NCI-H1105 (cell line): Measurements from ENCODE around the gene BRMS1.
"Not testable (repeated sequence)": the region's sequence is repeated elsewhere in the genome, so short reads cannot be mapped to it uniquely, and the experiment has no call there.

ENCODE experiments used
- DNase-seq: peaks from one replicate; lab custom pipeline; 2025; lab: John Stamatoyannopoulos, UW

Gene BRMS1

DNA sequence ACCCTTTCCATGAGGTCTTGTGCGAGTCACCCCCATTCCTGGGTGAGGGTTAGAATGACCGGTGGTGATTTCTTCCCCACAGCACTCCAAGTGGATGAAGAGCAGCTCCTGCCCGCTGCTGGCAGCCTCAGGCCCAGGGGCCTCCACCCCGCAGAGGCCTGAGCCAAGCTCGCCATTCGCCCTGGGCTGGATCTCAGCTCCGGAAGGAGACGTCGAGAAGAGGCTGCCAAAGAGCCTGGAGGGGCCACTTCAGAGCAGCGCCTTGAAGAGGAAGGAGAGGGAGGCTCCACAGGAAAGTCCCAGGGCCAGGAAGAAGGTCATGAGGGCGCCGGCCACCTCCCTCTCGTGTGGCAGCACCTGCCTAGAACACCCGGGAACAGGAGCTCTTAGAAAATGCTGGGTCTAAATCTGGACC lies 18.3 kb upstream of the BRMS1 start:
- DNase-seq, result no peak

DNA sequence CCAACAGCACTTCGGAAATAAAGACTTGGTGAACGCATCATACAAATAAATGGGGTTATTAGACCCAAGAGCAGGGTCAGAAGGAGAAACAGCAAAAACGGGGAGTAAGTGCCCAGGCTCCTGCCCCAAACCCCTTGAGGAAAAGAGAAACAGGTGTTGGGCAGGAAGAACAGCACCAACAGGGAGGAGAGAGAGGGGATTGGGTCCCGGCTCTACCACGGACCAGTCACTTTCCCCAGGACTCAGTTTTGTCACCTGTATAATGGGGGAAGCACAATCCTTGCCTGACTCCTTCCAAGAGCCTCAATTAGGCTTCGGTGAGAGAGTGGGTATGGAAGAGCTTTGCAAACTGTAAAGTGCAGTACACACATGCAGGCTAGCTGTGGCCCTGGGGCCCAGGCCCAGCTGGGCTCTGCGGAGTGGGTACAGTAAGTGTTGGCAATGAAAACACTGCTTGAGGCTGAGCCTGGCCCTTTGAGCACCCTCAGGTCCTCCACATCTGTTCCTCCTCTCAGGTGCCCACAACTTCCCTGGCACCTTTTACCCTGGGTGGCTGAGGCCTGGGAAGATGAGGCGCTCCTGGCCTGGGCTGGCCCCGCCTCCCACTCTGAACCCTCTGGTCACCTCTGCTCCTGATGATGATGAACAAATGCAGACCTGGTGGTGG lies 17.7 kb upstream of the BRMS1 start:
- DNase-seq, result no peak

GRCh38 chr11:66361502-66361941 lies 16.6 kb upstream of the BRMS1 start:
- no peak for DNase-seq

- DNase-seq, result no peak
These were observed 15.6 kb upstream of the BRMS1 start for GRCh38 chr11:66360406-66361073.

GRCh38 chr11:66359662-66360087 lies 14.8 kb upstream of the BRMS1 start:
- DNase-seq, result no peak

- not testable (repeated sequence) for DNase-seq
These were observed 5.8 kb upstream of the BRMS1 start for GRCh38 chr11:66350560-66351235.

- no peak for DNase-seq
These were observed 4.1 kb upstream of the BRMS1 start for GRCh38 chr11:66349084-66349386.

- peak; percentile 76 for DNase-seq
These were observed 2.7 kb upstream of the BRMS1 start, which contains the start of gene B4GAT1 for GRCh38 chr11:66347425-66348276. Gene B4GAT1, minus strand, starts transcription at chr11:66347629. Its CDS starts 84 bp downstream, at chr11:66347545.

DNA sequence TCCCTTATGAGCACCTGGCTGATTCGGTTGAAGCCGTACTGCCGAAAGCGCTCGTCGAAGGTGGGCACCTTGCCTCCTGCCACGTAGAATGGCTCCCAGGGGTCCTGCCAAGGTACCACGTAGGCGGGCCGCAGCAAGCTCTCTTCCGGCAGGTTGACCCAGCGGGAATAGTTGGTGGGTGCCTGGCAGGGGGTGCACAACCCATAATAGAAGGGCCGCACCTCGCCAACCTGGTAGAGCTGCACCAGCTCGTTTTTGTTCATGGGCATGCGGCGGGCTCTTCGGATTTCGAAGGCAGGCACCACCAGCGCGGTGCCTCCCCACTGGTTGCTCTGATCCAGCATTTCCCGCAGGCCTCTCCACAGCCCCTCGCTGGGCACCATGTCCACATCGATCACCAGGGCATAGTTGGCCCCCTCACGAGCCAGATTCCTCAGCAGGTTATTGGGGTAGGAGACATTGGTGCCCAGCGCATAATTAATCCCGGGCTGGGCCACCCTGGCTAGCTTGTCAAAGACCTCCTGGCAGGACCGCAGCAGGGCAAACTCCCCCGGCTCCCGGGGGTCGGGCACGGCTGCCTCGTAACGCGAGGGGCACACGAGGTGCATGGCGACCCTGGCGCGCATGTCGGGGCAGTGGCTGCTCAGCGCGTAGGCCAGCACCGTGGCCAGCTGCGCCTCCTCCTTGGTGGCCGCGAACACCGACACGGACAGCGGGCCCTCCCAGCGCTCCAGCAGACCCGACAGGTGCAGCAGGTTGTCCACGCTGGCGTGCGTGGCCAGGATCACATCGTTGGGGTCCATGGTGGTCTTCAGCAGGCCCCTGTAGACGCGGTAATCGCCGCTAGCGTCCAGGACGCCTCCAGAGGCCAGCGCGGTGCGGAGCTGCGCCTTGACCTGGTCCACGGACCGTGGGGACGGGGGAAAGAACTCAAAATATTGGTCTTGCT lies 1.8 kb upstream of the BRMS1 start:
- DNase-seq, result no peak

DNA sequence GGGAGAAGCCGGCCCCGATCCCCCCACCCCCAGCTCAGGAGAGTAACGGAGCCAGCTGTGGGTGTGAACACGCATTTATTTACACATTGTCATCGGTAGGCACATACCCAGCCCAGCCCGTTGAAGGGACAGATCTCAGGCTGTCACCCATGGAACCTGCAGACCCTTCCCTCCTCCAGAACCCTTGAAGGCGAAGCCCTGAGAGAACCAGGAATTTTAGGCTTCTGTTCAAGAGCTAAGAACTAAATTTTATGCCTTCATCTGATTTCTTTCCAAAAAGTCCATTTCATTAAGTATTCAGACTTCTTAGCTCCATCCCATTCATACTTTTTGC lies 379 bp upstream of the BRMS1 start:
- no peak for DNase-seq

DNA sequence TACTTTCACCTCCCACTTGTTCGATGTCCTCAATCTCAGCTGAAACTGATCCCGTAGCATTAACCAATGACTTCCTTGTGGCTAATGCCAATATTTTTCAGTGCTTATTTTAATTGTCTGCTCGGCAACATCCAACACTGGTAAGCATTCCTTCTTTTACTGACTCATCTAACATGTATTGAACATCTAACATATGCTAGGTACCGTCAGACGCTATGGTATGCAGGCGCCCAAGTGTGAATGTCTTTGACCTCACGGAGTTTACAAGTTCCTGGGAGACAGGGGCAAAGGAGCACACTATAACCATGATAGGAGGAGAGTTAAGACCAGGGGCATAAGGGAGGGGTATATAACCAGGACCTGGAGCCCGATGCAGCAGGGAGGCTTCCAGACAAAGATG lies 1.7 kb downstream of the BRMS1 start:
- no peak for DNase-seq

- DNase-seq, result no peak
These were observed 3.3 kb downstream of the BRMS1 start for GRCh38 chr11:66341502-66342126.

DNA sequence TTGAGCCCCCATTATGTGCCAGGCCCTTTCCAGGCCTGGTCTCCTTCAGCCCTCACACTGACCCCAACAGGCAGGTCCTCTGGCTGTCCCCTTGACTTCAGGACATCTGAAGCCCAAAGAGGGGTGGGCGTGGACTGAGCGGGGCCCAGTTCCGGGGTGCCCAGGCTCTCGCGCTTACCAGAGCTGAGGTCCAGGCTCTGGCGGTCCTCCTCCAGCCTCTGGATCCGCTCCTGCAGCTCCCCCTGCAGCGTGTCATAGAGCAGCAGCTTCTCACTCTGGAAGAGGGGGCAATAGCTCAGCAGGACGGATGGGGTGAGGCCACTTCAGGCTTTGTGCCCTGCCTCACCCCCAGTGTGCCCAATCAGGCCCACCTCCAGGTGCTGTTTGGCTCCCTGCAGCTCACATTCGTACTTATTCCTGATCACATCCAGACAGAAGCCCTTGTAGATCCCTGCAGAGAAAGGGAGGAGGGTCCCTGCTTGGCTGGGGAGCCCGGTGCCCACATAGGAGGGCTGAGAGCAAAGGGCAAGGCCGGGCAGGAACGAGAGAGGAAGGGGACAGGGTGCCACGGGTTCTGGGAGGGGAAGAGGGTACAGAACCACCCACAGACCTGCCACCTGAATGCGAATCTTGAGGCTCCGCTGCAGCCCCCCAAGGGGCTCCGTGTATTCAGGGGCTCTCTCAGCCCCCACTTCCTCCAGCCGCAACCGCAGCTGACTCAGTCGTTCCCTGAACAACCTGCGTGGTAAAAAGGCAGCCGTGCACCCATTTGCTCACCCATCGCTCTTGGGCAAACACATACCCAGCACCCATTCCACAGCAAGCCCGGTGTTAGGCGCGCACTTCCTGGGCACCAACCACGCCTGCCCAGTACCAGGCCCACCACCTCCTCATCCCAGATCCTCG lies 4.1 kb downstream of the BRMS1 start:
- no peak for DNase-seq

DNA sequence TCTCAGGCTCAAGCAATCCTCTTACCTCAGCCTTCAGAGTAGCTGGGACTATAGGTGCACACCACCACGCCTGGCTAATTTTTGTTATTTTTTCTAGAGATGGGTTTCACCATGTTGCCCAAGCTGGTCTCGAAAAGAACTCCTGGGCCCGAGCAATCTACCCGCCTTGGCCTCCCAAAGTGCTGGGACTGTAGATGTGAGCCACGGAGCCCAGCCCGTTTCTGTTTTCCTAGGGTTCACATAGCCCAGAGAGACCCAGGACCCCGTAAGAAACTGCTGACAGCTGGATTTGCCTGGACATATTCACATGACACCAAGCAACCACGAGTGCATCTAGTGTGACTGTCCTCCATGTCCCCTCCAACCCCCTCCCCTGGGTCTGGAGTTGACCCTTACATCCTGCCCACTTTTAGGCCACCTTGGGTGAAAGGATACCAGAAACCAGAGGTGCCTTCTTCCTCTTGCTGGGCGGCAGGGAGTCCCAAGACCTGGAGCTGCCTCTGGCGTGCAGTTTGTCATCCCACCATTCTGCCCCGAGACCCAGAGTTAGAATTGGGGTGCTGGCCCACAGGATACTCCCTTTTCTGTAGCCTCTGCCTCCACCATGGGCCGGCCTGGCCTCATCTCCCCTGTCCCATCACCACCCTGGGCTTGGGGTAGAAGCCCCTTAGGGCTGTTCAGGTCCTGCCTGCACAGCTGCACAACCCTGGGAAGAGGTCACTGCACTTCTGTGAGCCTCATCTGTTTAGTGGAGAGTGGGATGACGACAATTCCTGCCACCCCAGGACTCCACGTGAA lies 5.0 kb downstream of the BRMS1 start:
- no peak for DNase-seq

- no peak for DNase-seq
These were observed 5.7 kb downstream of the BRMS1 start for GRCh38 chr11:66339162-66339675.

- no peak for DNase-seq
These were observed 6.4 kb downstream of the BRMS1 start for GRCh38 chr11:66338276-66339161.

- no peak for DNase-seq
These were observed 7.6 kb downstream of the BRMS1 start for GRCh38 chr11:66337103-66337899.
